ENCODE data around the gene SSC5D.

- TF ChIP-seq CTCF (conservative IDR thresholded peaks at IDR 0.05 in 1 of 2, IDR thresholded peaks at IDR 0.05 in 1 of 2; ENCODE audit: low read depth in 1 of 2, low read length in 2 of 2) (no peak), EZH2 (IDR thresholded peaks at IDR 0.05; ENCODE audit: low read length, missing control alignments) (no peak)
Measured at GRCh38 chr19:55541091-55541490, 52.9 kb downstream of the SSC5D start.

Data from fibroblast of lung (primary cell).